ENCODE measurements around the gene TPSG1. TPM values are rescaled to one million over a fixed set of nuclear protein-coding genes. Genes with fewer than 3 reads are reported as not detected.

TPSG1 gene
- total and polyA plus RNA-seq, 2 experiments from 2014 or later: 0.81 TPM; not detected in 1

DNA sequence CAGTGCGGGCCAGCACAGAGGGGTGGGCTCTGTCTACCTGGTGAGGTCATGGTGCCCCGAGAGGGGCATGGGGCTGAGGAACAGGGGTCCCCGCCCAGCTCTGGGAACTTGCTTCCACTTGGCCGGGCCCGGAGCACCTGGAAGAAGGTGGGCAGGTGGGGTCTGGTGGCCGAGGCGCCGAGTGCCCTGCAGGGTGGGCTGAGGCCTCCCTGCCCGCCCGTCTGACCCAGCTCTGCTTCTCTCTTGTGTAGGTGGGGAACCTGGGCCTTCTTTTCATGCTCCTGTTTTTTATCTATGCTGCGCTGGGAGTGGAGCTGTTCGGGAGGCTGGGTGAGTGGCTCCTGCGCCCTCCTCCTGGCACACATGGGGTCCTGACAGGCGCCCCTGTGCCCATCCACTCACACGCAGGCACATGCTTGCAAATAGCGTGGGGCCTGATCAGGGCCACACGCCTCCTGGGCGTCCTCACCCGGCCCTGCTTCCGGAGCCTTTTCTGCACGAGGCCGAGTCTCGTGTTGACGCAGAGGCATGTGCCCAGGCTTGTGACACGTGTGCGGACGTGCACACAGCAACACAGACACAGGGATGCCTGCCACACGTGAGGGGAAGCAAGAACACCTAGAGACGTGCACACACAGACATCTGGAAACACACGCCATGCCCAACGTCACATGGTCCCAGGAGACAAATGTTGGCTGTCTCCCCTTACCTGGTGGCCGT, 8.2 kb downstream of the TPSG1 start (continued):
- TF ChIP-seq, protein P1, sequence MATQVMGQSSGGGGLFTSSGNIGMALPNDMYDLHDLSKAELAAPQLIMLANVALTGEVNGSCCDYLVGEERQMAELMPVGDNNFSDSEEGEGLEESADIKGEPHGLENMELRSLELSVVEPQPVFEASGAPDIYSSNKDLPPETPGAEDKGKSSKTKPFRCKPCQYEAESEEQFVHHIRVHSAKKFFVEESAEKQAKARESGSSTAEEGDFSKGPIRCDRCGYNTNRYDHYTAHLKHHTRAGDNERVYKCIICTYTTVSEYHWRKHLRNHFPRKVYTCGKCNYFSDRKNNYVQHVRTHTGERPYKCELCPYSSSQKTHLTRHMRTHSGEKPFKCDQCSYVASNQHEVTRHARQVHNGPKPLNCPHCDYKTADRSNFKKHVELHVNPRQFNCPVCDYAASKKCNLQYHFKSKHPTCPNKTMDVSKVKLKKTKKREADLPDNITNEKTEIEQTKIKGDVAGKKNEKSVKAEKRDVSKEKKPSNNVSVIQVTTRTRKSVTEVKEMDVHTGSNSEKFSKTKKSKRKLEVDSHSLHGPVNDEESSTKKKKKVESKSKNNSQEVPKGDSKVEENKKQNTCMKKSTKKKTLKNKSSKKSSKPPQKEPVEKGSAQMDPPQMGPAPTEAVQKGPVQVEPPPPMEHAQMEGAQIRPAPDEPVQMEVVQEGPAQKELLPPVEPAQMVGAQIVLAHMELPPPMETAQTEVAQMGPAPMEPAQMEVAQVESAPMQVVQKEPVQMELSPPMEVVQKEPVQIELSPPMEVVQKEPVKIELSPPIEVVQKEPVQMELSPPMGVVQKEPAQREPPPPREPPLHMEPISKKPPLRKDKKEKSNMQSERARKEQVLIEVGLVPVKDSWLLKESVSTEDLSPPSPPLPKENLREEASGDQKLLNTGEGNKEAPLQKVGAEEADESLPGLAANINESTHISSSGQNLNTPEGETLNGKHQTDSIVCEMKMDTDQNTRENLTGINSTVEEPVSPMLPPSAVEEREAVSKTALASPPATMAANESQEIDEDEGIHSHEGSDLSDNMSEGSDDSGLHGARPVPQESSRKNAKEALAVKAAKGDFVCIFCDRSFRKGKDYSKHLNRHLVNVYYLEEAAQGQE (IDR thresholded peaks at IDR 0.05; ENCODE audit: unreplicated experiment): no peak
- TF ChIP-seq EZH2 (IDR thresholded peaks at IDR 0.05; ENCODE audit: low read depth, unreplicated experiment): no peak

DNA sequence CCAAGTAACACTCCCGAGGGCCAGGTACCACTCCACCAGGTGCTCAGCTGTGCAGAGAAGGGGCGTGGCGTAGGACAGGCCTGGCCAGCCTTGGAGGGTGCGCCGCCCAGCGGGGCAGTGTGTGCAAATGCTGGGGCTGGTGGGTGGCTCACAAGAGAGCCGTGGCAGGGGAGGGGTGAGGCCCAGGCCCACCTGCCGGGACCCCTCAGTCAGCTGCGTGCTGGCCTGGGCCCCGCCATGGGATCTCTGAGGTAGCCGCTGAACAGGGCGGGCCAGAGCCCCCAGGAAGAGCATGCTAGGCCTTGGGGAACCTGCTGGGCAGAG, 8.8 kb downstream of the TPSG1 start:
- Histone ChIP-seq H2AFZ (no peak overlapping the region), H3K36me3 (ENCODE audit: insufficient read depth) (no peaks in the 10 kb centered on the region), H3K9me2 (ENCODE audit: insufficient read depth) (no peaks in the 10 kb centered on the region), H4K20me1 (replicated peaks; ENCODE audit: insufficient read depth) (no peaks in the 10 kb centered on the region; the same call in 1 of the 2 replicates), H3K4me2 (no peak overlapping the region), H3K27me3 (ENCODE audit: insufficient read depth) (no peaks in the 10 kb centered on the region), H3F3A (replicated peaks; ENCODE audit: low read depth) (no peaks in the 10 kb centered on the region), H3K79me2 (replicated peaks; ENCODE audit: insufficient read depth) (no peaks in the 10 kb centered on the region), H3K27ac (ENCODE audit: low read depth) (no peak overlapping the region), H3K4me3 (no peak overlapping the region), H3K4me1 (ENCODE audit: insufficient read depth) (no peaks in the 10 kb centered on the region)
- H3K27ac Mint-ChIP-seq: no peak overlapping the region
- DNase-seq (ENCODE audit: low spot score) (no peak), ATAC-seq (no peak)
- H3K4me3 Mint-ChIP-seq: no peak overlapping the region
- no peaks in the 10 kb centered on the region for H3K36me3 Mint-ChIP-seq (ENCODE audit: low read depth)
- no peaks in the 10 kb centered on the region for H3K4me1 Mint-ChIP-seq
- no peak for TF ChIP-seq JUNB (IDR thresholded peaks at IDR 0.05; ENCODE audit: unreplicated experiment)
- peaks cover 7% of the 10 kb centered on the region for H3K27me3 Mint-ChIP-seq (ENCODE audit: insufficient read depth, low read depth, poor library complexity)
- no peaks in the 10 kb centered on the region for H3K9me3 Mint-ChIP-seq

DNA sequence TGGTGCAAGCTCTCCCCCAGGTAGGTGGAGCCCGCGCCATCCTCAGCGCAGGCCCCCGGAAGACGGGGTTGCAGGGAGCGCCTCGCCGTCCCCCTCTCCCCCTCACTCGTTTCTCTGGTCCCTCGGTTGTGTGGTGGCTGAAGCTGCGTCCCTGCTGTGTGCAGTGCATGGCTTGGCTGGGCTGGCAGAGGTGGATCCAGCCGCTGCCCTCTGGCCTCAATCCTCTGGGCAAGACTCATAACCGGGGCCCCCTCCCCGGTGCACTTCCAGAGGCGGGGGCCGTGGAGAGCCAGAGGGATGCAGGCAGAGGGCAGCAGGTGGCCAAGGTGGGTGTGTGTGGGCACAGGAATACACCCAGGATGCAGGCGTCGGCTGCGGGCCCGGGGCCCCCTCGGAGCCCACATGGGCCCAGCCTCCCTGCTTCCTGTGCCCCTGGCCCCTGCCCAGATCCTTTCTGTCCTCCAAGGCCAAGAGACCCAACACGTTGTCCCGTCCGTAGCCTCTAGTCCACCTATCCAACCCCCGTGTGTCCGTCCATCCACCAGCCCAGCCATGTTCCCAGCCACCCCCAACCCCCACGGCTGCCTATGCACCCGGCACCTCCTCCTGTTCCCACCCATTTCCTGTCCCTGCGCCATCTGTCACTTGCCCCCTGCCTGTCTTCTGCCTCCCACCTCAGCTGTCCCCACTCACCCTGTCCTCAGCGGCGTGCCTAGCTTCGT, 9.3 kb downstream of the TPSG1 start:
- Mint-ChIP-seq H3K4me3 (no peak overlapping the region), H3K4me1 (no peaks in the 10 kb centered on the region), H3K36me3 (ENCODE audit: low read depth) (no peaks in the 10 kb centered on the region), H3K27me3 (ENCODE audit: insufficient read depth, low read depth, poor library complexity) (peaks cover 6% of the 10 kb centered on the region), H3K27ac (no peak overlapping the region), H3K9me3 (no peaks in the 10 kb centered on the region)
- Histone ChIP-seq H3K27ac (ENCODE audit: low read depth) (no peak overlapping the region), H2AFZ (no peak overlapping the region), H3K4me3 (no peak overlapping the region), H3K4me2 (no peak overlapping the region), H3F3A (replicated peaks; ENCODE audit: low read depth) (no peaks in the 10 kb centered on the region), H4K20me1 (replicated peaks; ENCODE audit: insufficient read depth) (no peaks in the 10 kb centered on the region; the same call in 1 of the 2 replicates), H3K79me2 (replicated peaks; ENCODE audit: insufficient read depth) (no peaks in the 10 kb centered on the region), H3K4me1 (ENCODE audit: insufficient read depth) (no peaks in the 10 kb centered on the region), H3K36me3 (ENCODE audit: insufficient read depth) (no peaks in the 10 kb centered on the region), H3K9me2 (ENCODE audit: insufficient read depth) (no peaks in the 10 kb centered on the region), H3K27me3 (ENCODE audit: insufficient read depth) (no peaks in the 10 kb centered on the region)
- ATAC-seq (no peak), DNase-seq (ENCODE audit: low spot score) (no peak)
- TF ChIP-seq CREB1 (CRISPR knock-in tag; IDR thresholded peaks at IDR 0.05; ENCODE audit: low read depth) (no peak), ZNF114 (CRISPR knock-in tag; IDR thresholded peaks at IDR 0.05) (no peak), ZNF331 (CRISPR knock-in tag; IDR thresholded peaks at IDR 0.05; ENCODE audit: low read depth) (no peak), JUNB (IDR thresholded peaks at IDR 0.05; ENCODE audit: unreplicated experiment) (no peak), ETS1 (IDR thresholded peaks at IDR 0.05) (no peak), EZH2phosphoT487 (IDR thresholded peaks at IDR 0.05; ENCODE audit: unreplicated experiment) (no peak), EZH2 (IDR thresholded peaks at IDR 0.05; ENCODE audit: low read depth, unreplicated experiment) (no peak), POLR2AphosphoS5 (IDR thresholded peaks at IDR 0.05; ENCODE audit: low read depth) (no peak)

Measured in GM23338 (cell line).